ENCODE results near the gene HMGXB3. TPM values are rescaled to one million over a fixed set of nuclear protein-coding genes. Genes with fewer than 3 reads are reported as not detected.

The HMGXB3 gene
- total and polyA plus RNA-seq, 9 donors: 14.1 to 32.1 (median 28.1) TPM

GRCh38 chr5:150042459-150042858 lies 41.9 kb downstream of the HMGXB3 start:
- H3K27ac ChIP-seq: no peak overlapping the region
- no peak overlapping the region for H3K4me3 ChIP-seq
- WGBS, 3 donors: 78 to 84% (median 83%) methylated on average over 3 of the region's 3 CpGs
- H3K27me3 ChIP-seq: no peaks in the 10 kb centered on the region
- no peaks in the 10 kb centered on the region for H3K36me3 ChIP-seq
- no peak for DNase-seq
- no peaks in the 10 kb centered on the region for H3K9me3 ChIP-seq
- peaks cover 6% of the 10 kb centered on the region for H3K4me1 ChIP-seq (ENCODE audit: insufficient read depth)
- intact Hi-C loops (cut with DNase I): no loop called here
- TF ChIP-seq CTCF (IDR thresholded peaks at IDR 0.05) (no peak), POLR2A (IDR thresholded peaks at IDR 0.05) (no peak), EP300 (IDR thresholded peaks at IDR 0.05) (no peak)

GRCh38 chr5:150043657-150044328 lies 43.3 kb downstream of the HMGXB3 start:
- H3K4me3 ChIP-seq: no peak overlapping the region
- H3K27ac ChIP-seq: no peak overlapping the region
- intact Hi-C loops (cut with DNase I): no loop called here
- no peaks in the 10 kb centered on the region for H3K36me3 ChIP-seq
- DNase-seq: no peak
- H3K27me3 ChIP-seq: no peaks in the 10 kb centered on the region
- WGBS, 3 donors: 30 to 39% (median 32%) methylated on average over 4 of the region's 4 CpGs
- H3K9me3 ChIP-seq: no peaks in the 10 kb centered on the region
- H3K4me1 ChIP-seq (ENCODE audit: insufficient read depth): peaks cover 10% of the 10 kb centered on the region
- TF ChIP-seq POLR2A (IDR thresholded peaks at IDR 0.05) (no peak), CTCF (IDR thresholded peaks at IDR 0.05) (no peak), EP300 (IDR thresholded peaks at IDR 0.05) (no peak)

GRCh38 chr5:150044329-150044681 lies 43.8 kb downstream of the HMGXB3 start:
- no peaks in the 10 kb centered on the region for H3K9me3 ChIP-seq
- TF ChIP-seq EP300 (IDR thresholded peaks at IDR 0.05): no peak
- TF ChIP-seq CTCF (IDR thresholded peaks at IDR 0.05): no peak
- TF ChIP-seq POLR2A (IDR thresholded peaks at IDR 0.05): no peak
- H3K27ac ChIP-seq: no peak overlapping the region
- no peak overlapping the region for H3K4me3 ChIP-seq
- no peaks in the 10 kb centered on the region for H3K27me3 ChIP-seq
- peaks cover 10% of the 10 kb centered on the region for H3K4me1 ChIP-seq (ENCODE audit: insufficient read depth)
- DNase-seq: no peak
- intact Hi-C loops (cut with DNase I): no loop called here
- H3K36me3 ChIP-seq: no peaks in the 10 kb centered on the region

GRCh38 chr5:150044712-150045111 lies 44.2 kb downstream of the HMGXB3 start:
- intact Hi-C loops (cut with DNase I): no loop called here
- no peaks in the 10 kb centered on the region for H3K27me3 ChIP-seq
- no peak for DNase-seq
- no peaks in the 10 kb centered on the region for H3K9me3 ChIP-seq
- TF ChIP-seq EP300 (IDR thresholded peaks at IDR 0.05) (no peak), POLR2A (IDR thresholded peaks at IDR 0.05) (no peak), CTCF (IDR thresholded peaks at IDR 0.05) (no peak)
- H3K27ac ChIP-seq: peak overlapping the region in 1 of 2 donors; percentile 19
- H3K4me3 ChIP-seq: no peak overlapping the region
- H3K4me1 ChIP-seq (ENCODE audit: insufficient read depth): peaks cover 10% of the 10 kb centered on the region
- no peaks in the 10 kb centered on the region for H3K36me3 ChIP-seq
- 34 to 37% (median 36%) methylated on average over 7 of the region's 7 CpGs for WGBS, 3 donors

Measured in ovary (tissue), 9 donors.